Nephron (organoid): ENCODE measurements around the gene CARD8.

Experiments used
- H3K27ac Mint-ChIP-seq, 3 experiments: 2 replicates each; pipeline ENCODE4 v1.8.0; 2020; ENCODE audit warnings: mixed read lengths in 3 of 3, mild to moderate bottlenecking in 2 of 3, moderate library complexity in 1 of 3
- H3K27me3 Mint-ChIP-seq: 2 replicates; pipeline ENCODE4 v1.8.0; 2021; ENCODE audit warnings: low read depth, mild to moderate bottlenecking, moderate library complexity, mixed read lengths
- H3K36me3 Mint-ChIP-seq: 2 replicates; pipeline ENCODE4 v1.8.0; 2020; ENCODE audit warnings: low read depth, mixed read lengths
- H3K4me1 Mint-ChIP-seq: 2 replicates; pipeline ENCODE4 v1.8.0; 2020; ENCODE audit warnings: mixed read lengths
- H3K4me3 Mint-ChIP-seq, 3 experiments: 2 replicates each; pipeline ENCODE4 v1.8.0; 2020; ENCODE audit warnings: mild to moderate bottlenecking in 3 of 3, mixed read lengths in 3 of 3, moderate library complexity in 2 of 3
- H3K9me3 Mint-ChIP-seq: 2 replicates; pipeline ENCODE4 v1.8.0; 2020; ENCODE audit warnings: mixed read lengths
- TF ChIP-seq, protein P1 (sequence below), 3 experiments: fragments of 200-600 bp; sonication (generic); IDR thresholded peaks; one replicate each; pipeline ENCODE4 v1.5.0; 2021; ENCODE audit warnings: antibody characterized with exemption in 3 of 3; ENCODE audit not compliant: unreplicated experiment in 3 of 3

The CARD8 gene

DNA sequence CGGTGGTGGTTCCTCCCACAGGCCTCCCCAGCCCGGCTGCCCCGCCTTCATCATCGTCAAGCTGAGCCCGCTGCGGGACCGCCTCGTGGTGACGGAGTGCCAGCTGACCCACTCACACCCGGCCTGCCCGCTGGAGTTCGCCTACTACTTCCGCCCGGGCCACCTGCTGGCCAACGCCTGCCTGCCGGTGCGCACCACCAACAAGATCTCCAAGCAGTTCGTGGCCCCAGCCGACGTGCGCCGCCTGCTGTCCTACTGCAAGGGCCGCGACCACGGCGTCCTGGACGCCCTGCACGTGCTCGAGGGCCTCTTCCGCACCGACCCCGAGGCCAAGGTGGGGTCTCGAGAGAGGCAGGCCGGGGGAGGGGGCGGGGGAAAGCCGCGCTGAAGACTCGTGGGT, 73.3 kb downstream of the CARD8 start:
- Mint-ChIP-seq H3K4me3 (no peak overlapping the region), H3K9me3 (peaks cover 16% of the 10 kb centered on the region), H3K27ac (no peak overlapping the region), H3K27me3 (no peaks in the 10 kb centered on the region), H3K4me1 (peaks cover 5% of the 10 kb centered on the region), H3K36me3 (peaks cover 63% of the 10 kb centered on the region)
- TF ChIP-seq, protein P1, sequence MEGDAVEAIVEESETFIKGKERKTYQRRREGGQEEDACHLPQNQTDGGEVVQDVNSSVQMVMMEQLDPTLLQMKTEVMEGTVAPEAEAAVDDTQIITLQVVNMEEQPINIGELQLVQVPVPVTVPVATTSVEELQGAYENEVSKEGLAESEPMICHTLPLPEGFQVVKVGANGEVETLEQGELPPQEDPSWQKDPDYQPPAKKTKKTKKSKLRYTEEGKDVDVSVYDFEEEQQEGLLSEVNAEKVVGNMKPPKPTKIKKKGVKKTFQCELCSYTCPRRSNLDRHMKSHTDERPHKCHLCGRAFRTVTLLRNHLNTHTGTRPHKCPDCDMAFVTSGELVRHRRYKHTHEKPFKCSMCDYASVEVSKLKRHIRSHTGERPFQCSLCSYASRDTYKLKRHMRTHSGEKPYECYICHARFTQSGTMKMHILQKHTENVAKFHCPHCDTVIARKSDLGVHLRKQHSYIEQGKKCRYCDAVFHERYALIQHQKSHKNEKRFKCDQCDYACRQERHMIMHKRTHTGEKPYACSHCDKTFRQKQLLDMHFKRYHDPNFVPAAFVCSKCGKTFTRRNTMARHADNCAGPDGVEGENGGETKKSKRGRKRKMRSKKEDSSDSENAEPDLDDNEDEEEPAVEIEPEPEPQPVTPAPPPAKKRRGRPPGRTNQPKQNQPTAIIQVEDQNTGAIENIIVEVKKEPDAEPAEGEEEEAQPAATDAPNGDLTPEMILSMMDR (IDR thresholded peaks at IDR 0.05; ENCODE audit: unreplicated experiment in 3 of 3) = no peak

DNA sequence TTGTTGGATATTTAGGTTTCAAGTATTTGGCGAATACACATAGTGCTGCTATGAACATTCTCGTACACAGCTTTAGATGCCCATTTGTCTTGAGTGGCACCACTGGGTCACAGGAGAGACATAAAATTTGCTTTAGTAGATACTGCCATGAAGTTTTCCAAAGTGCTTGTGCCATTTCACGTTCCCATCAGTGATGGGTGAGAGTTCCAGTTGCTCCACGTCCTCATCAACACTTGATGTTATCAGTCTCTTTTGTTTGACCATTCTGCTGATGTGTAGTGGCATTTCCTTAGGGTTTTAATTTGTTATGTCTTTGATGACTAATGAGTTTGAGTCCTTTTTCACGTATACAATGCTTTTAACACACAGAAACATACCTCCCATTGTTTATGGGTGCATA, 74.2 kb downstream of the CARD8 start:
- Mint-ChIP-seq H3K9me3 (peaks cover 16% of the 10 kb centered on the region), H3K27me3 (no peaks in the 10 kb centered on the region), H3K4me1 (peaks cover 5% of the 10 kb centered on the region), H3K27ac (no peak overlapping the region), H3K4me3 (no peak overlapping the region), H3K36me3 (peaks cover 70% of the 10 kb centered on the region)
- TF ChIP-seq, protein P1 (IDR thresholded peaks at IDR 0.05; ENCODE audit: unreplicated experiment in 3 of 3) = no peak

DNA sequence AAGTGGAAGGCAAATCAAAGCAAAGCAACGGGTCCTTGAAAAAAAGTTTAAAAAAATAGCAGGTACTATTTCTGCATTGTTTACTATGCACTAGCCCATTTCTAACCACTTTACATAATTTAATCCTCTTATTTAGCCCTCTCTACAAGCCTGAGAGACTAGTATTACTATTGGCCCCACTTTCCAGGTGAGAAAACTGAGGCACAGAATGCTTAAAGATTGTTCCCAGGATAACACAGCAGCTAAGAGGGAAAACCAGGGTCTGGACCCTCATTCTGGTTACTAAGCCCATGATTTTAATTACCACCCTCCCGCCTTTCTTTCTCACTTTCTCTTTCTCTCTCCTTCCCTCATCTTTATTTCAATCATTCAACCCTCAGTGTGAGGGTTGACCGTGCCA, 79.5 kb downstream of the CARD8 start:
- peaks cover 3% of the 10 kb centered on the region for H3K4me1 Mint-ChIP-seq
- H3K27ac Mint-ChIP-seq = no peak overlapping the region
- H3K4me3 Mint-ChIP-seq = no peak overlapping the region
- TF ChIP-seq, protein P1 (IDR thresholded peaks at IDR 0.05; ENCODE audit: unreplicated experiment in 3 of 3) = no peak
- no peaks in the 10 kb centered on the region for H3K27me3 Mint-ChIP-seq
- H3K36me3 Mint-ChIP-seq = peaks cover 66% of the 10 kb centered on the region
- H3K9me3 Mint-ChIP-seq = peaks cover 5% of the 10 kb centered on the region

DNA sequence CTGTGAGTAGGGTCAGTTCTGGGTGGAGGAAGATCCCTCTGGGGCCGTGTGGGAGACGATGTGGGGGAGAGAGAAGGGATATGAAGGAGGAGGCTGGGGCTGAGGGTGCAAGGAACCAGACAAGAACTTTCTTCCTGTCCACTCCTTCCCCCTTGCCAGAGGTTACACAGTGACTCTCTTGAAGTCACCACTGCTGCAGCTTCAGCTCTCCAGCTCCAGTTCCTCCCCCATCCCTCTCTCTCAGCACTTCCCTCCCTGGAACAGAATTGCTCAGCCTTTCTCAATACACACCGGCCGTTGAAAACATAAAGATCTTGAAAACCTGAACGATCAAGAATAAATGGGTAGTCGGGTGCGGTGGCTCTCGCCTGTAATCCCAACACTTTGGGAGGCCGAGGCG, 80.1 kb downstream of the CARD8 start:
- Mint-ChIP-seq H3K9me3 (peaks cover 3% of the 10 kb centered on the region), H3K27me3 (no peaks in the 10 kb centered on the region), H3K4me1 (peaks cover 8% of the 10 kb centered on the region), H3K27ac (peak overlapping the region in 2 of 3 experiments; percentile 6 to 43), H3K4me3 (peak overlapping the region in 1 of 3 experiments; percentile 29), H3K36me3 (peaks cover 64% of the 10 kb centered on the region)
- TF ChIP-seq, protein P1 (IDR thresholded peaks at IDR 0.05; ENCODE audit: unreplicated experiment in 3 of 3) = no peak

DNA sequence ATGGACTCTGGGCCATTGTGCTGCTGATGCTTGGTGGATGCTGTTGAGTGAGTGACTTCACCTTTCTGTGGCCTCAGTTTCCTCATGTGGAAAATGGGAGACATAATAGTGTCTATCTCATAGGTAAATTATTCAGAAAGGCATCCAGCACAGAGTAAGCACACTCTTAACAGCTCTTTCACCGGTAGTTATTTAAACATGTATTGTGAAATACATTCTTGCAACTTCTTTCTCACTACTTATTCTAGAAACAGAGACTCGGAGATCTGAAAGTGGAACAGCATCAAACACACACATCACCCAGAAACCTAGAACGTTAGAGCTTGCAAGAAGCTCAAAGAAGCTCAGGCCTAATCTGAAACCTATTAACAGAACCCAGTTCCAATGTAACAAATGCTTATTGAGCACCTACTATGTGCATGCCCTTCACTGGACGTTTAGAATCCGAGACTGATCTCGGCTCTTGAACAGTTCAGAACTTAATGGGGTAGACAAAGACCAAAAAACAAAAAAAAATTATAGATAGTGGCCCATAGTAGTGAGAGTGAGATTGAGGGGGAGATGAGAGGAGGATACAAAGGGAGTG, 81.2 kb downstream of the CARD8 start:
- Mint-ChIP-seq H3K4me1 (peaks cover 8% of the 10 kb centered on the region), H3K9me3 (no peaks in the 10 kb centered on the region), H3K4me3 (peak overlapping the region in 1 of 3 experiments; percentile 3), H3K27me3 (no peaks in the 10 kb centered on the region), H3K27ac (peak overlapping the region in 1 of 3 experiments; percentile 43), H3K36me3 (peaks cover 54% of the 10 kb centered on the region)
- TF ChIP-seq, protein P1 (IDR thresholded peaks at IDR 0.05; ENCODE audit: unreplicated experiment in 3 of 3) = no peak

DNA sequence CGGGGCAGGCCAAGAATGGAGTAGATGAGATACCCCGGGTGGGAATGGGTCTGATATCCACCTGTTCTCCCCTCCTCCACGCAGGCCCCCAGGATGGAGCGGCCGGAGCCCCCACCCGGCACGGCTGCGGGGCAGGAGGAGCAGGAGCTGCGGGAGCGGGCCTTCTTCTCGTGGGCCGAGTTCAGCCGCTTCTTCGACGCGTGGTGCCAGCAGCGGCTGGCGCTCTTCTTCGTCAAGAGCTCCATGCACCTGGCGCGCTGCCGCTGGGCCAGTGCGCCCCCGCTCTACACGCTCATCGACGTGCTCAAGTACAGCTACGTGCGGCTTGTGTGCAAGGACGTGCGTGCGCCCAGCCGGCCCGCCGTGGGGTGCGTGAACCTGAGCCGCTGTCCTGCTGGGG, 84.0 kb downstream of the CARD8 start:
- TF ChIP-seq, protein P1 (IDR thresholded peaks at IDR 0.05; ENCODE audit: unreplicated experiment in 3 of 3) = no peak
- Mint-ChIP-seq H3K27me3 (no peaks in the 10 kb centered on the region), H3K9me3 (no peaks in the 10 kb centered on the region), H3K4me3 (peak overlapping the region; percentile 89 to 97 (median 90)), H3K4me1 (peaks cover 11% of the 10 kb centered on the region), H3K27ac (peak overlapping the region in 1 of 3 experiments; percentile 89), H3K36me3 (peaks cover 37% of the 10 kb centered on the region)
